HG03565 (cell line): ENCODE results near the gene HAGH.
"Not testable (repeated sequence)": the region's sequence is repeated elsewhere in the genome, so short reads cannot be mapped to it uniquely, and the experiment has no call there.

Source experiments
- ATAC-seq: cut with Tn5 transposase; IDR thresholded peaks from one replicate; pipeline ENCODE4 v1.9.1; 2021; ENCODE audit warnings: mild to moderate bottlenecking, moderate library complexity; ENCODE audit not compliant: unreplicated experiment

Gene HAGH

DNA sequence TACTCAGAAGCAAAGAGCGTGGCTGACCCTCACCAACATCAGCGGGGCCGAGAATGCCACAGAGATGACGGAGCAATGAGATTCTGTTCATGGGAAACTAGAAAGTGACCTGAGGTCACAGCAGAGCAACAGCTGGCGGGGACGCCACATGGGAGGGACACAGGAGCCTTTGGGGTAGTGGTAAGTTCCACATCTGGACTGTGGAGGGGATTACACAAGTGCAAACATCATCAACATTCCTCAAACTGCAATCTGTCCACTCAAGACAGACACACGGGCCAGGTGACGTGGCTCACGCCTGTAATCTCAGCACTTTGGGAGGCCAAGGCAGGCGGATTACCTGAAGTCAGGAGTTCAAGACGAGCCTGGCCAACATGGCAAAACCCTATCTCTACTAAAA is 11.2 kb downstream of the HAGH start:
- ATAC-seq = no peak

DNA sequence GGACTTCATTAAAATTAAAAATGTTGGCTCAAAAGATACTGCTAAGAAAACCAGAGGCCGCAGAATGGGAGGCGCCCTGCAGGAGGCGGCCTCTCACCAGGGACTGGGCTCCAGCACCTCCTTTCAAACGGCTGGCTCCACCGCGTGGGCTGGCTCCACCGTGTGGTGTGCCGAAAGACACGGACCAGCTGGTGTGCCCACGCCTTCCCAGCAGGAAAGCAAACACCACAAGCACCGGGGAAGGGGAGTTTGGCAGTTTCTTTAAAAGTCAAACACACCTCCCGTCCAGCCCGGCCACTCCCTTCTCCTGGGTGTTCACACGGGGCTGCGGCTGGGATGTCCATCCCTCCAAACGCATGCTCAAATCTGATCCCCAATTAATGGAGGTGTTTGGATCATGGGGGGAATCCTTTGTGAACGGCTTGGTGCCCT is 13.9 kb downstream of the HAGH start:
- no peak for ATAC-seq

DNA sequence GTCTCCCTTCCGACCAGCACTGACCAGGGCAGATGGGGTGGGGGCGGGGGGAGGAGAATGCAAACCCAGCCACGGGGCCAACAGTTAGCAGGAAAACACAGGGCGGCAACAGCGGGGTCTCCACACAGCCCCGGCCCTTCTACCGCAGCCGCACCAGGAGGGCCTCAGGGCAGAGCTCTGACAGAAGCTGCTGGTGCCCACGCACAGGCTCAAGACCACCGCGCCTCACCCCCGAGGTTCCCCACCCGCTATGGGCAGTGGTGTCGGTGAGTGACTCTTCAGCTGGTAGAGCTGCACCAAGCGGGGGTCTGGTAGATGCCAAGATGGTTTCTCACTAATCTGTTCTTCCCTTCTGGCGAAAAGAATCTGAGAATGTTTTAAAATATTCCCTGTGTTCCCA is 16.1 kb downstream of the HAGH start:
- ATAC-seq = no peak

DNA sequence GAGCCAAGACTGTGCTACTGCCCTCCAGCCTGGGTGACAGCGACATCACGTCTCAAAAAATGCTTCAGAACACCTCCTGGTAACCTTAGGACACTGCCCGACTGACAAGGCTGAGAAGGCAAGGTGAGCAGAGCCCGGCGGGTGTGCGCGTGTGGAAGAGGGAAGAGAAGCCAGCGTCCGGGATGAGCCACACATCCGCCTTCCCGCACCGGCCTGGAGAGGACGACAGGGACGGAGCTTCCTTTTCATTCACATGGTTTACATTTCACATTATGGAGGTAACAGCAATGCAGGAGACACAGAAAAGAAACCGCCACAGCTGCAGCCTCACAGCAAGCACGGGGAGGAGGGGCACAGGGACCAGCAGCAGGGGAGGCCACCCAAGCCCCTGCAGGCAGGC is 16.5 kb downstream of the HAGH start:
- ATAC-seq = no peak

DNA sequence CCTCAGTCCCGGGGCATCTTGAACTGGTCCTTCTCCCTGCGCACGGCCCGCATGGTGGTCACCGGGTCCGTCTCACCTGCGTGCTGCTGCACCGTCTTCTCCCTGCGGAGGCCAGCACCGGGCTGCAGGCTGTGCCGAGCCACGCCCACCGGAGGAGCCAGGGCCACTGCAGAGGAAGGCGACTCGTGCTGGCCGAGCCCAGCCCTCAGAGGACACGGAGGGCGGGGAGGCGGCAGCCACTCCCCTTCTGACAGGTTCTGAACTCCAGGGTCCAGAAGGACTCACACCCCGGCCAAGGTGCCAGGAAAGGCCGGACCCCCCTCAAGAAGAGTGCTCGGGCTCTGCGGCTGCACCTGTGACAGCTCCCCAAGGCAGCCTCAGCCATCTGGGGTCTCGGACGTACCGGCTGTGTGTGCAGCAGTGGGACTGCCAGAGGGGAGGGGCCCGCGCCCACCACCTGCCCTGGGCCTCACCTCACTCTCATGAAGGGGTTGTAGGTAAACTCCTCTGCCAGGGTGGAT is 17.3 kb downstream of the HAGH start:
- no peak for ATAC-seq

DNA sequence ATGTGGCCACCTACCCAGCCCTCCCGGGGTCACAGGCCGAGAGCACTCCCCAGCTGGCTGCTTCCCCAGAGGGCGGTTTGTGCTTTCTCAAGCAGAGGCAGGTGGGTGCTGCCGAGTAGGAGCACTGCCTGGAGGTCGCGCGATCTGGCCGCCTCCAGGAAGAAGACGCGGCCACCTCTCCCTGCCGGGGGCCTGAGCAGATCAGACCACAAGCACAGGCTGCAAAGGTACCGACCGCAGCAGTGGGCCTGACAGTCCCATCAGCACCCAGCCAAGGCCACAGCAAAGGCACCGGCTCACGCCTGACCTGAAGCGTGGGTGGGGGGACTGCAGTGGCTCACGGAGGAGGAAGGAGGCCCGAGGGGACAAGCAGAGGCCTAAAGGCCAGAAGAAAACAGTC is 17.9 kb downstream of the HAGH start:
- ATAC-seq = no peak

DNA sequence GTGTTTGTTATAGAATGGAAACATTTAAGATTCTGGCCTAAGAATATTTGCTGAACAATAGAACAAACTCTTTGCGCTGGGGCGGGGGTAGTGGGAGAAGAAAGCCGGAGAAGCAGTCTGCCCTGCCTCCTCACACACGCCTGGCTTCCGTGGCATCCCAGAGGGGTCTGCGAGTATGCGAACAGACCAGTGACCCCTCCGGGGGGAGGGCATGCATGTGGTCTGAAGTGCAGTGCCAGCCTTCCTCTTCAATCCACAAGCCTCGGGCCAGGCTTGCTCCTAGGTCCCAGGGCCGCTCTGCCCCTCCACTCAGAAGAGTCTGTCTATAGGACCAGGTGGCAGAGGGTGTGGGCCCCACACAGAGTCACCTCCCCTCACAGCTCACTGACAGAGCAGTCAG is 19.0 kb downstream of the HAGH start:
- ATAC-seq = no peak

DNA sequence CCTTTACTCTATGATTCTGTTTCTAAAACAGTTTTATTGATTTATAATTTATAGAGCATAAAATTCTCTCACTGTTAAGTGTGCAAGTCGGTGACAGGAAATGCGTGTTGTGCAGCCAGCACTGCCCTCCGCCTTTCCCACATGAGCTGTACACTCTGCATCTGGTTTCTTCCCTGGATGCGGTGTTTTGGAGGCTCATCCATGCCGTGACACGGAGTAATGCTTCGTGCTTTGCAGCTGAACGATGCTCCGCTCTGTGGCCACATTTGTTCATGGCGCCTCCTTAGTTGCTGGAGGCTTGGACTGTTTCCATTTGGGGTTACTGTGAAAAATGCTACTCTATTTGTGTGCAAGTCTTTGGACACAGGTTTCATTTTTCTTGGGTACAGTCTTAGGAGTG is 25.9 kb downstream of the HAGH start:
- ATAC-seq = no peak

DNA sequence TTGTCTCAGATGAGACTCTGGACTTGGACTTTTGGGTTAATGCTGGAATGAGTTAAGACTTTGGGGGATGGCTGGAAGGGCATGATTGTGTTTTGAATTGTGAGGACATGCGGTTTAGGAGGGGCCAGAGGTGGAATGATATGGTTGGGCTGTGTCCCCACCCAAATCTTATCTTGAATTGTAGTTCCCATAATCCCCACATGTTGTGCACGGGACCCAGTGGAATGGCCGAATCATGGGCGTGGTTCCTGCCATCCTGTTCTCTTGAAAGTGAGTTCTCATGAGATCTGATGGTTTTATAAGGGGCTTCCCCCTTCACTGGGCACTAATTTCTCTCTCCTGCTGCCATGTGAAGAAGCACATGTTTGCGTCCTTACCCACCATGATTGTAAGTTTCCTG is 27.4 kb downstream of the HAGH start:
- ATAC-seq = not testable (repeated sequence)

DNA sequence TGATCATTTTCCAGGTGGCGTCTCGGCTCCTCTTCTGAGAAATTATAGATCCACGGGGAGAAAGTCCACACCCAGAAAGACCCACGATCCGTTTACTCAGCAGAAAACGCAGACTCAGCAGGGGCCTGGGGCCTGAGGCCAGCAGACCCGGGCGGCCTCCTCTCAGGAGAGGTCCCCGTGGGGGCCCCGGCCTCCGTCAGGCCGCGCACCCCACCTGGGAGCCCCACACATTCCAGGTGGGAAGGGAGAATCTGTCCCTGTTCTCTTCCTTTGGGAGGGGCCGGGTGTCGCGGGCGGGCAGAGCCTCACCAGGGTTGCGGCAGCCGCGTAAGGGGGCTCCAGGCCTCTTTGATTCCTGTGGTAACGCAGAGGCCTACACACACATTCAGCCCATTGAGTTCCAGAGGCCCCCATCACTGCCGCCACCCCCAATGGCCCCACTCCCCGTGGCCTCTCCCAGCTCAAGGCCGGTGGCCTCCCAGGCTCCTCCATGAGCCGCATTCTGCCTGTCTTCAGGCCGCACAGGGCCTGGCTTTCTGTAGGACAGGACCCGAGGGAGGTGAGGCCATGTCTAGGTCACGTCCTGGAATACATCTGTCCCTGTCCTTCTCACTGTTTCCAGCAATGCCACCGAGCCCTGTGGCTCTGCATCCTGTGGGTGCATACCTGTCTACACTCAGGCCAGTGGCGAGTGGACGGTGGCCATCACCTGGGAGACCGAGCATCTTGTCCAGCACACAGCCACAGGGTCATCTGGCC is 31.5 kb downstream of the HAGH start:
- ATAC-seq = no peak

DNA sequence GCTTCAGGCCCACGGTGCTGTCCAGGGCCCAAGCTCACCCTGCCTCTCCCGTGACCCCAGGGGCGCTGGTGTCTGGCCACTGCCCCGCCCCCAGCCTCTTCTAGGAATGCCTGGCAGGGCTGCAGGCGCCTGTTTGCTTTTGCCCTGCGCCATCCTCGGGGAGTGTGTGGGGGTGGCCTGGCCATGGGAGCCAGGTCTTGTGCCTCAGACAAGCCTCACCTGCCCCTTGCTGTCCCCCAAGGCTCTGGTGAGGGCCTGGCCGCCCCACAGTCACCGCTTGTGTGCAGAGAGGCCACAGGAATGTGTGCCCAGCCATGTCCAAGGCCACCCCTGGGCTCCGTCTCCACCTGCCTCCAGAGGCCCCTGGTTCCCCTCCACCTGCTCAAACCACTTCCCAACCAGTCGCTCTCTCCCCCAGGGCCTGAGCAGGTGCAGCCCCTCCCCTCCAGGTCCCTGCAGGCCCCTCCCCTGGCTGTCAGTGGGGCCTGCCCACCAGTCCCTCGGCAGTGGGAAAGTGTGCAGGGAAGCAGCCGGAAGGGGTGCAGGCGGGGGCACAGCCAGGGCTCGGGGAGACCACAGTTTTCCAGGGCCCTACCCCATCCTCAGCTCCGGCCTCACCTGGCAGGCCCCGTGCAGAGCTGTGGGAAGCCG is 32.3 kb downstream of the HAGH start:
- no peak for ATAC-seq

DNA sequence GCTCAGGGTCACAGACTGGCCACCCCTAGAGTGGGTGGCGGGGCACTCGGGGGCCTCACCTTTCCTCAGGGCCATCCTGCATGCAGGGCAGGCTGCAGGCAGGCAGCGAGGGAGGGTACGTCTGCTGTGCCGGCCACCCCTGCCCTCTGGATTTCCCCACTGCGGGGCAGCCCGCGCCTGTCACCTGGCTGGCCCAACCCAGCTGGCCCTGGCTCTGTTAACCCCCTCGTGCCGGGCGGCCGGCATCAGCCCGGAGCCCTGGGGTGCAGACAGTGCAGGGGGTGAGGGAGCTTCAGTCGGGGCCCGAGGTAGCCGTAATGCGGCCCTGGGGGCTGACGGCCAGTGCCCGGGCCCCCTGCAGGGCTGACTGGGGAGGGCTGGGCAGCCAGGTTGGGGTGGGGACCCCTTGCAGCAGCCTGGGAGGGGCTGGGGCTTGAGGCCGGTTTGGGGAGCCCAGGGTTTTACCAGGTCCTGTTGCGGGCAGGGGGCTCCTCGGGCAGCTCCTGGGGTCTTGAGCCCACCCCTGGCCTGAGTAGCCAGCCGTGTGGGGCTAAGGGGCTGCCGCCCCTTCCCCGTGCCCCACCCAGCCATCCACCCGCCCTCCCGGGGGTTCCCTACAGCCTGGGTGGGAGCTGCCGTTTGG is 32.9 kb downstream of the HAGH start, which contains the start of gene IGFALS:
IGFALS (minus strand) TSS at position 128 of the 643 bp plus-strand sequence; CDS start at position 75, 53 bp downstream.
- ATAC-seq = no peak

DNA sequence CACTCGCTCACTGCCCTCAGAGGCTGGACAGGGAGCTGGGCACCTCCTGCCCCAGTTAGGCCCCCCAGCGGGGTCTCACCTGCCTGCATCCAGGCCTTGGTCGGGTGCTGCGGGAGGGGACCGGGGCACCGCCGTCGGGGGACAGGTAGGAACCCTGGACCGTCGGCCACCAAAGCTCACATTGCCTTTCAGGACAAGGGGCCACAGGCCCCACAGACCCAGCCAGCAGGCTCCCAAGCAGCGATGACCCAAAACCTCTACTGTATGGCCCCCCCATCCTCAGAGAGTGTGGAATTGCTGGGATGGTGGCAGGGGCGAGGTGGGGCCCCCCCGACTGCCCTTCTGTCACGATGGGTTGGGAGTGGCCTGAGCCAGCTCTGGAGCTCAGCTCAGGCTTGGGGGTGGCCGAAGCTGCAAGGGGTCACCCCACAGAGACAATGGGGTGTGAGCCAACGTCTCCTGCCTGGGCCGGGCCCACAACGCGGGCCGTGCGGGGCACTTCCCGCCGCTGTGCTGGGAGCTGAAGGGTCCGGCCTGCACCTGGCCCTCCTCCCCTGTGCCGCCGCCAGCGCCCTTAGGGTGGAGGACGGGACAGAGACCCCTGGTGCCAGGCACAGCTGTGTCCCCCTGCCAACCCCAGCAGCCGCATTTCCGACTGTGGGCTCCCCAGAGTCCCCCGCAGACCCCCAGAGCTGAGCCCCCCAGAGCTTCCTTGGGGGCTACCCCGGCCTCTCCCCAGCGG is 33.6 kb downstream of the HAGH start:
- no peak for ATAC-seq

DNA sequence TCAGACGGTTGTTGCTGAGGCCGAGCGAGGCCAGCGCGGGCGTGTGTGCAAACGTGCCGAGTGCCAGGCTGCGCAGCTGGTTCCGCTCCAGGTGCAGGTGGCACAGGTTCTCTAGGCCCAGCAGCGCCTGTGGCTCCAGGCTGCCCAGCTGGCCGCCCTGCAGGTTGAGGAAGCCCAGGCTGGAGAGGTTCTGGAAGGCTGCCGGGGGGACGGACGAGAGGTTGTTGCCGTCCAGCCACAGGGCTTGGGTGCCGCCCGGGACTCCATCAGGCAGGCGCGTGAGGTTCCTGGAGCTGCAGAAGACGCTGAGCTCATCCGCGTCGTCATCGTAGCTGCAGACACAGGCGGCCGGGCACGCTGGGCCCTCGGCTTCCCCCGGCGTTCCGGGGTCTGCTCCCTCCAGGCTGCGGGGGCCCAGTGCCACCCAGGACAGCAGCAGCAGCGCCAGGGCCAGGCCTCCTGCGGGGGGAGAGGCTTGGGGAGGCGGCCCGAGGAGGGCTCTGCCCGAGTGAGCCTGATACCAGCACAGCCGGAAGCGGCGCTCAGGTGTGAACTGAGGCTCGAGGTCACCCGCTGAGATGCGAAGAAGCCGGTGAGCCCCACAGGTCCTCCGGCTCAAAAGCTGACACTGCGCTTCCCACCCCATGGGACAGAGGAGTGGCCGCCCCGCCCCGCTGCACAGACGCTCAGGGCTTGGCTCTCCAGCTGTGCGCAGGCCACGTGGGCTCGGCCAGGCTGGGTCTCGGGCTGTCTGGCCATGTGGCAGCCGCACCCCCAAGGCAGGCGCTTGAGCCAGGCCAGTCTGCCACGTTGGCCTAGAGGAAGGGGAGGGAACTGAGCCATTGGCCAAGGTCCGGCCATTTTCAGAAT is 34.4 kb downstream of the HAGH start:
- no peak for ATAC-seq

DNA sequence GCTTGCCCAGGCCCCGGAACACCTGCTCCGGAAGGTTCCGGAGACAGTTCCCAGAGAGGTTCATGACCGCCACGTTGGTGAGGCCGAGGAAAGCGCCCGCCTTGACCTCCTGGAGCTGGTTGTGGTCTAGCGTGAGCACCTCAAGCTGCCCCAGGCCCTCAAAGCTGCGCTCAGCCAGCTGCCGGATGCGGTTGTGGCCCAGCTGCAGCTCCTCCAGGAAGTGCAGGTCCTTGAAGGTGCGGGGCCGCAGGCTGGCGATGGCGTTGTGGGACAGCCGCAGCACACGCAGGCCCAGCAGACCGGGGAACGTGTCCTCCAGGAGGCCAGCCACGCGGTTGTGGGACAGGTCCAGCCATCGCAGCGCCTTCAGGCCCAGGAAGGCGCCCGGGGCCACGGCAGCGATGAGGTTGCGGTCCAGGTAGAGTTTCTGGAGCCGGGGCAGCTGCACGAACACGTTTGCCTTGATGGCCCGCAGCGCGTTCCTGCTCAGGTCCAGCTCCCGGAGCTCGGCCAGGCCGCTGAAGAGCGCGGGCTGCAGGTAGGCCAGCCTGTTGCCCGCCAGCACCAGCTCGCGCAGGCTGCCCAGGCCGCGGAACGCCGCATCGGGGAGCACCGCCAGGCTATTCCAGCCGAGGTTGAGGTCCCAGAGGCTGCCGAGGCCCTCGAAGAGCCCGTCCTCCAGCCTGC is 35.2 kb downstream of the HAGH start:
- no peak for ATAC-seq

DNA sequence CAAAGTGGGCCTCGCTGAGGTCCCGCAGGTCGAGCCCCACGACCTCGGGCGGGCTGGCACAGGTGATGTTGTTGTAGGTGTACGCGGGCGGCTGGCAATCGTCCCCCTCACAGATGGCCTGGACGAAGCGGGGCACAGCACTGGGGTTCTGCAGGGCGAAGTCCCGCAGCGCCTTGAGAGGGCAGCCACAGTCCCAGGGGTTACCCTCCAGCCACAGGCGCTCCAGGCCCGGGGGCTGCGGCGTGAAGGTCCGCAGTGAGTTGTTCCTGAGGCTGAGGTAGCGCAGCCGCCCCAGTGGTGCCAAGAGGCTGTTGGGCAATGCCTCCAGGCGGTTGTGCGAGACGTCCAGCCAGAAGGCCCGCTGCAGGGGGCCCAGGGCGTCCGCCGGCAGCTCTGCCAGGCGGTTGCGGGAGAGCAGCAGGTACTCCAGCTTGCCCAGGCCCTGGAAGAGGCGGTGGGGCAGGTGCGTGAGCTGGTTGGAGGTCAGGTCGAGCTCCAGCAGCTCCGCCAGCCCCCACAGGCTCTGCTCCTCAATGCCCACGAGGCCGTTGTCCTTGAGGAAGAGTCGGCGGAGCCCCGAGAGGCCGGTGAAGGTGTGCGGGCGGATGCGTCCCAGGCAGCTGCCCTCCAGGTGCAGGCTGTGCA is 35.9 kb downstream of the HAGH start:
- no peak for ATAC-seq

DNA sequence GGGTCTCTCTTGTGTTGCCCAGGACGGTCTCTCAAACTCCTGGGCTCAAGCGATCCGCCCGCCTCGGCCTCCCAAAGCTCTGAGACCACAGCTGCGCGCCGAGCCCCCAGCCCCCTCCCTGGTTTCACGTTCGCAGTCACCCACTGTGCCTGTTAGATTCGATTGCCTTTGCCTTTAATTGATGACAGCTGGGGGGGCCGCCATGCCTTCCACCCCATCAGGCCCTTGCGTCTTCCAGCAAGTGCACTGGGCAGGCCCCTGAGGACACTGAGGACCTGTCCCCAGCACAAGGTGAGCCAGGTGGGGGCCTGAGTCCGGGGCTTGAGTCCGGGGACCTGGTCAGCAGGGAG is 36.4 kb downstream of the HAGH start:
- no peak for ATAC-seq

DNA sequence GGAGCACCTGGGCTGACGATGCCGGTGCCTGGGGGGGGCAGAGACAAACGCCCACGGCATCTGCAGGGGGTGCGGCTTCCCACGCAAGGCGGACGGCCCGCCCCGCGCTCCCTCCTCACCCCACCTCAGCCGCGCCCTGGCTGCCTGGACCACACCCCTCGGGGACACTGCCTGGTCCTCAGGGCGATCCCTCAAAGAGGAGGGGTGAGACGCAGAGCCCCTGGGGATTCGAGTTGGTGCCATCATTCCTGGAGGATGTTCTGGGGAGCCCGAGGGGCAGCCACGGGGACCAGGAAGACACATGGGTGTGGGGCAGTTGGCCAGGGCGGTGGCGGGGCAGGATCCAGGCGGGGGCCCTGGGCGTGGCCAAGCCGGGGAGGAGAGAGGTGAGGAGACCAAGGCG is 37.0 kb downstream of the HAGH start:
- ATAC-seq = no peak

DNA sequence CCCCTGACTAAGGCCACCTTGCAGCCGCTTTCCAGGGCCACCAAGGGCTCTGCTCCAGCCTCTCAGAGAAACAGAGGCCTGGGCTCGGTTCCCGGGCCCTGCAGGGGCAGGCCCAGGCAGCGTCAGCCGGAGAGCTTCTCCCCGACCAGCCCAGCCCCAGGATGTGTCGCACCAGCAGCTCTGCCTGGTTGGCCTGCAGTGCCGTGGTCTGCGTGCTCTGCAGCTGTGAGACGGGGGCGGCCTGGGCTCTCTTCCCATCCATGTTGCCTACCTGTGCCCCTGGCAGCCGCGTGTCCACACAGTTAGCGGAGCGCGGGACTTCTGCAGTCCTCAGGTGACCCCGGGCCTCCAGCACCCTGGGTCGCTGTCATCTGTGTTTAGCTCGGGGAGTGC is 37.9 kb downstream of the HAGH start:
- no peak for ATAC-seq
